HG03558 (cell line): ENCODE data around the gene PSAPL1.

ENCODE experiments used
- ATAC-seq: cut with Tn5 transposase; IDR thresholded peaks from one replicate; pipeline ENCODE4 v1.9.1; 2021; ENCODE audit warnings: moderate number of reproducible peaks; ENCODE audit not compliant: unreplicated experiment; ENCODE audit errors: extremely low read depth

PSAPL1 gene, protein sequence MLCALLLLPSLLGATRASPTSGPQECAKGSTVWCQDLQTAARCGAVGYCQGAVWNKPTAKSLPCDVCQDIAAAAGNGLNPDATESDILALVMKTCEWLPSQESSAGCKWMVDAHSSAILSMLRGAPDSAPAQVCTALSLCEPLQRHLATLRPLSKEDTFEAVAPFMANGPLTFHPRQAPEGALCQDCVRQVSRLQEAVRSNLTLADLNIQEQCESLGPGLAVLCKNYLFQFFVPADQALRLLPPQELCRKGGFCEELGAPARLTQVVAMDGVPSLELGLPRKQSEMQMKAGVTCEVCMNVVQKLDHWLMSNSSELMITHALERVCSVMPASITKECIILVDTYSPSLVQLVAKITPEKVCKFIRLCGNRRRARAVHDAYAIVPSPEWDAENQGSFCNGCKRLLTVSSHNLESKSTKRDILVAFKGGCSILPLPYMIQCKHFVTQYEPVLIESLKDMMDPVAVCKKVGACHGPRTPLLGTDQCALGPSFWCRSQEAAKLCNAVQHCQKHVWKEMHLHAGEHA

DNA sequence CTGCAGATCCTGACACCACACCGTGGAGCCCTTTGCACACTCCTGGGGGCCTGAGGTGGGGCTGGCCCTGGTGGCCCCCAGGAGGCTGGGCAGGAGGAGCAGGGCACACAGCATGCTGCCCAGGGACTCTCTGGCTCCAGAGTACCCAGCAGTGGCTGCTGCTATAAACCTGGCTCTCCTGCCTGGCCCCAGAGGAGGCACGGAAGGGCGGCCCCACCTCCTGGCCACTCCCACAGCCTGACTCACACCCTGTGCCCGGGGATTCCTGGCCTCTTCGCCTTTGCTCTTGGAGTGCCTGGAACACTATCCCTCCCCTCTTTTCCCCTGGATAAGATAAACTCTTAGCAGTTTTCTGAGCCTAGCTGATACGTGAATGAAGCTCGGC, at the start of gene PSAPL1:
Gene PSAPL1, minus strand, starts transcription at position 165 of the 385 bp plus-strand sequence. Its CDS starts 51 bp downstream, at position 114.
- no peak for ATAC-seq

DNA sequence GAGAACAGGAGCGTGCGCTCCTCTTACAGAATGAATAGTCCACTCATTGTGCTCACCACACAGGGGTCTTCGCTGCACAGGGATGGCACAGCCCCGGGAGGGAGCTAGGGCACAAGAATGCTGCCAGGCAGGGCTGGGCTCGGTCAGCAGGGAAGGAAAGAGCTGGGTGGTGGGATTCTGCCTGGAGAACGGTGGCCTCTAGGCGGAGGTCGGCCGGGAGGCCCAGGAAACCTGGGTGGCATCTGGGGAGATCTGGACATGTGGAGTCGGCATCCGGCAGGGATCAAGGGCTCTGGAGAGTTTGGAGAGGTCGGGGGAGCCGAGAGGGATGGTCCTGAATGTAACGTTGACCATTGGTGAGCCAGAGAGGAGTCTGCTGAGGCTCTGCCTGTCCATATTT, 46.5 kb upstream of the PSAPL1 start:
- no peak for ATAC-seq

DNA sequence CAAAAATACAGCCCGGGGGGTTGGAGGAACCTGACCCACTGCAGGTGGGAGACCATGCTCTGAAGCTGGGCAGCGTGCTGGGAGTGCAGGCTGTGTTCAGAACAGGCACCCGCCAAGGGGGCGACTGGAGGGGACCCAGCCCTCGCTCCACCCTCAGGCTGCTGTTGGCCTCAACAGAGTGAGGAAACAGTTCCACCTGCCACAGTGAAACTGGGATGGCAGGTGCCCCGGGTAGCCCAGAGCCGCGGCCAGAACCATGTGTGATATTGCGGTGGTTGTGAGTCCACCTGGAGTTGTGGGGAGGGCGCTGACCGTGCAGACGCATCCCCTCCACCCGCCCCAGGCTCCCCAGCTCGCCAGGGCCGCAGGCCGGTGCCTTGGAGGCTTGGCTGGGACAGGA, 45.7 kb upstream of the PSAPL1 start:
- no peak for ATAC-seq

DNA sequence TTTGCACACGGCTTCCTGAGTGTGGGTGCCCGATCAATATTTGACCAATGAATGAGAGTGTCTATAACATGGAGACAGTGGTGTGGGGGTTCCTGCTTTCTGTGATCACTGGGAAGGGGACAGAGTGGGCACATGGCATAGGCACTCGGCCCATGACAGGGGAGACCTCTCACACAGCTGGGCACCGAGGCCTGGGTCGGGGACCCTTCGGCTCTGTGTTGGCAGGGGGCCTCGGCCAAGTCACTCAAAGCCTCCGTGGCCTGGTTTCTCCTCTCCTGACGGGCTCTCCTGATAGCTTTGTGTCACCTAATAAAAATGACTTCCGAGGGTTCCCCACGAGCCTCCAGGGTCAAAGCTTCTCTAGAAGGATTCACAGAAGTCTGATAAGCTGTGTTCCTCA, 43.9 kb upstream of the PSAPL1 start:
- ATAC-seq: no peak

DNA sequence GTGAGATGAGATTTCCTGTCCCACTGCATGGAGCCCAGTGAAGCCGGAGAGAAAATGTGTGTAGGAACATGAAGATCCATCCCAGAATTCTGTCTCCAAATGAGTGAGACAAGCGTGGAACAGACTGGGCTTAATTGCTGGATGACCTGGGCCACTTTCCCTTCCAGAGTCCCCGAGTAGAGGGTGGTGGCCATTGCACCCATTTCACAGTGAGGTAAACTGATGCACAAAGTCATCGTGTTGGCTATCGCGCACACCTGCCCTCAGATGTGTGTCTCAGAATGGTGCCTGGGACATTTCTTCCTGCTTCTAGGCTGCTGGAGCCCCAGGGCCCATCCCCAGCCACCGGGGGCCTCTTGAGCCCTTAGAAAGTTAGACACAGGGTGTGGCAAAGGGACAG, 43.0 kb upstream of the PSAPL1 start:
- no peak for ATAC-seq

DNA sequence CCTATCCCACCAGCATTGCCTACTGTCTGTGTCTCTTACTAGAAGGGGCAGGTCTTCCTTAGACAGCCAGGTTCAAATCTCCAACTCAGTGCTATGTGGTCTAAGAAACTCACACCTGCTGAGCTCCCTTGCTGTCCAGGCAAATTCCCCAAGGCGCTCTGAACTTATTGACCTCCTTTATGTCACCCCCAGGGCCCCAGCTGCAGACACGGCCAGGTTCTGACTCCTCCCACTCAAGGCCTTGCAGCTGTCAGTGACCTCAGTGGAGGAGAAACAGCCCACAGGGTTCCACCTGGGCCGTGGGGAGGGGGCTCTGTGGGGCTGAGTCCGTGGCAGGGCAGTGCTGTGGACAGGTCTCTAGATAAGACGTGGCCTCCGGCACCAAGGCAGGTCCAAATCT, 42.1 kb upstream of the PSAPL1 start:
- no peak for ATAC-seq

DNA sequence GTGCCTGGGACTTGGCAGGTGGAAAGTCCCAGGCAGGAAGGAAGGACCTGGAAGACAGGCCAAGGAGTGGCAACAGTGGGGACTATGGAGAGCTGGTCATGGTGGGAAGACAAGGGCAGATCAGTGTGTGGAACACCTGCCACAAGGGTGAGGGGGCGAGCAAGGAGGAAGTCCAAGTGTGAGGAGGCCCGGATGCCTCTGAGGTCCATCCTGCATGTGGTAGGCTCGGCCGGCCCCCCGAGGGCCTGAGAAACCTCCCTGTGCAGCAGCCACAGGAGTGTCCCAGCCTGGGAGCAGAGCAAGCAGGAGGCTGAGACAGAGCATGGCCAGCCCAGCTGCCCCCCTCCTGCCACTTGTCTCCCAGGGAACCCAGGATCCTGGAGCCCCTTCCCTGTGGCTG, 40.5 kb upstream of the PSAPL1 start:
- ATAC-seq: no peak

DNA sequence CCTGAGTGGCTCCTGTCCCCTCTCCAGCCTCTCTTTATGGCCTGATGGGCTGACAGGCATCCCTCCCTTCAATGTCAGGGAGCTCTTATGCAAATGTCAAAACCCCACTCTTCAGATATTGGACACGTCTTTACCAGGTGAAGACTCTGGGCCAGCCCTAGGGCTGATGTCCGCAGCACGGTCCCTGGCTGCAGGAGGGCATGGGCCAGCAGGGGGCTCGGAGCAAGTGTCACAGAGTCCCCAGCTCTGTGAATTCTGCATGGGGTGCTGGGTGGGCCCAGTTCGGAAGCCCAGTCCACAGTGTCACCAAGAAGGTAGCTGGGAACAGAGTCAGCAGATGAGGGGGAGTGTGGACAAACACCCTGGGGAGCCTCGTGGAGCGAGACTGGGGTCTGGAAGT, 39.6 kb upstream of the PSAPL1 start:
- ATAC-seq: no peak

DNA sequence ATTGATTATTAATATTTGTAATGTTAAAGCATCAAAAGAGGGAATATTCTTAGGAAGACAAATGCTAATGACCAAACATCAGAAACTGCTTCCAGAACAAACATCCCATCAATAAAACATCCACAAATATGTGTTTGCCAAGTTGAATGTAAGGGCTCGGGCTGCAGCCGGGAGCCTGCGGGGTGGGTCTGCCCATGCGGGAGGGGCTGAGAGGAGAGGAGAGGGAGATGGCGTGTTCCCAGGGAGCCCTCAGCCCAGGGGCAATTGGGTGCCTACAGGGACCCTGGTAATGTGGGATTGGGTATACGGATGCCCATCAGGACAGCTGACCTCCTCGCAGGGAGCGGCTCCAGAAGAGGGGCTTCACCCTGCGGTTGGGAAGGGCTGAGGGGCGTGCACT, 38.4 kb upstream of the PSAPL1 start:
- ATAC-seq: no peak

DNA sequence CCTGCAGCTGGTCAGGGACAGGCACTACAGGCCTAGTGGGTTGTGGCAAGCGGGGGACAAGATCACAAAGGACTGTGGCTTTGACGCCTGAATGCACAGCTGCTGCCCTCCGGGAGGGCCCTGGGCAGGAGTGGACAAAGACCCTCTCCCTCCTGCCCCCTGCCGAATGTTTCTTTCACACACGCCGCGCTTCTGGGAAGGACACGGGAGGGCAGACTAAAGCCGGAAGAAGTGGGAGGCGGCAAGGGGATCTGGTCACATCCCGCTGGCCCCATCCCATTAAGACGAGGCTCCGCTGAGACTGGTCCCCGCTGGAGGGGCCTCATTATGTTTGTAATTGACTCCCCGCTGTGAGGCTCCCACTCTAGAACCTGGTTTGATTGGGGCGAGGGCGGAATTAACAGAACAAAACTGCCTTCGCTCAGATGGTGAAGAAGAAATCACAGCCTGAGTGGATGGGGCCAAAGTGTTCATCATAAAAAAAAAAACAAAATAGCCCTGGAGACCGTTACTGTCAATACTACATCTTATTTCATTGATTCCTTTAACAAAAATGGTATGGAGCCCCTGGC, 37.8 kb upstream of the PSAPL1 start:
- no peak for ATAC-seq

DNA sequence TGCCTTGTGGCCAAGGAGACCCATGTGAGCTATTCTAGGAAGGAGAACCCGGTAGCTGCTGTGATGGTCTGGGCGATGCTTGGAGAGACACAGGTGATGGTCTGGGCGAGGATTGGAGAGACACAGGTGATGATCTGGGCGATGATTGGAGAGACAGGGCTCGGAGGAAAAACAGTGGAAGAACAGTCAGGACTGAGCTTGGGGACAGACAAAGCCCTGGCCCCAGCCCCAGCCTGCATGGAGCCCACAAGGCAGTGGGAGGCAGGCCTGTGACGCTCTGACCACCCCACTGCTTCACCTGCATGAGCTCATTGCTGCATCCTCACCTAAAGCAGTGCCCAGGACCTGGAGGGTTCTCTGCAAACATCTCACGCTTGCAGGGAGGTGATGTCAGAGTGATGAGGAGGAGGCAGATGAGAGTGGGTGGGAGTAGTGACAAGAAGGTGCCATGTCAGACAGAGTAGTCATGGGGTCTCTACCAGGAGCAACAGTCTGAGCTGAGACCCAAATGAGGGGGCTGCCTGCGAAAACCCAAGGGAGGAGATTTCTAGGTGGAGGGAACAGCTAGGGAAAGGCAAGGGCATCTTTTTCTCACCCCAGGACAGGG, 35.9 kb upstream of the PSAPL1 start:
- no peak for ATAC-seq

DNA sequence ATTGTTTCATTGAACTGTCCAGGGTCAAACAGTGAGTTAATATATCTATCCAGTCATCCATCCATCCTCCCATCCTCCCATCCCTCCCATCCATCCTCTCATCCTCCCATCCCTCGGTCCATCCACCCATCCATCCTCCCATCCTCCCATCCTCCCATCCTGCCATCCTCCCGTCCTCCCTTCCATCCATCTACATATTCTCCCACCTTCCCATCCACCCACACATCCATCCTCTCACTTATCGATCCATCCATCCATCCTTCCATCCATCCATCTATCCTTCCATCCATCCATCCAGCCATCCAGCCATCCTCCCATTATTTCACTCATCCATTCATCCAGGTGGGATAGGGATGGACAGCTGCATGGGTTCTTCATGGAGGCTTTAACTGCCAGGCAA, 35.4 kb upstream of the PSAPL1 start:
- ATAC-seq: no peak

DNA sequence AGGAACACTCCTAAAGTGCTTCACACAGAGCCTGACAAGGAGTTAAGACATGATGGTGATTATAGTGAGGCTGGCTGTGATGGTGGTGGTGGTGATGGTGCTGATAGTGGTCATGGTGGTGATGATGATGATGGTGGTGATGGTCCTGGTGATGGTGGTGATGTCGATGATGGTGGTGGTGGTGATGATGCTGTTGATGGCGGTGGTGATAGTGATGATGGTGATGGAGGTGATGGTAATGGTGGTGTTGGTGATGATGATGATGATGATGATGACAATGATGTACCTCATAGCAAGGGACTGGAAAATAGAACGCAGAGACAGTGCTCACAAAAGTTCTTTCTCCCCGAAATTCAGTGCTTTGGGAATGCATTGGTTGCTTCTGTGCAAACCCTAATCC, 34.3 kb upstream of the PSAPL1 start:
- ATAC-seq: no peak

DNA sequence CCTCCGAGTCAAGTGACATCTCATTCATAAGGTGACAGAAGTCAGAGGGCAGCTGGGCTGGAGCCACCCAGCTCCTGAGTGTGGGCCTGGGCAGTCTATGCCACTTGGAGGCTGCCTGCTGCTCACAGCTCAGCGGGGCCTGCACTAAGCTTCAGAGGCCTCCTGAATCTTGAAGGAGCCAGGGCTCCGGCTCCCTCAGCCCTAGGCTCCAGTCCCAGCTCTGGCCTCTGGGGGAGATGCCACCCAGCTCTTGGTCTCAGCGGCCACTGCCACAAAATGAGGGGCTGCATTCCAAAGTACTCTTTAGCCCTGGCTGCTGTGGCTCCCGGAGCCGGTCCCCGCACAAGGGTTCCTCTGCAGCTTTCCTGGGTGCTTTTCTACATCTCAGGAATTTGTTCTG, 32.7 kb upstream of the PSAPL1 start:
- ATAC-seq: no peak

DNA sequence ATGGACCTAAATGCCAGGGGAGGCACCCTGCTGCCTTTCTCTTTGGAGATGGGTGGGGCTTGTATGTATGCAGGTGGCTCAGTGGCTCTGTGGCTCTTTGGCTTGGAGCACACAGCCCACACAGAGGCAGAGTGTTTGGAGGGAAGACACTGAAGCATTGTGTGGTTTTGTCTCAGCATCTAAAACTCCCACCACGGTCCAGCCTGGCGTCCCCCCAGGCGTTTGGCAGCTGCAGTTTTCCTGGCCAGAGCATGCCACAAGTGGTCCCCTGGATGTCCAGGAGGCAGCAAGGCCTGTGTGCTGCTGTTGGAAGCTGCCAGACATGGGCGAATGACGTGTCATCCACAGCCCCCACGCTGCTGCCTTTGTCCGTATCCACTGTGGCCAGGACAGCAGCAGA, 32.2 kb upstream of the PSAPL1 start:
- no peak for ATAC-seq

DNA sequence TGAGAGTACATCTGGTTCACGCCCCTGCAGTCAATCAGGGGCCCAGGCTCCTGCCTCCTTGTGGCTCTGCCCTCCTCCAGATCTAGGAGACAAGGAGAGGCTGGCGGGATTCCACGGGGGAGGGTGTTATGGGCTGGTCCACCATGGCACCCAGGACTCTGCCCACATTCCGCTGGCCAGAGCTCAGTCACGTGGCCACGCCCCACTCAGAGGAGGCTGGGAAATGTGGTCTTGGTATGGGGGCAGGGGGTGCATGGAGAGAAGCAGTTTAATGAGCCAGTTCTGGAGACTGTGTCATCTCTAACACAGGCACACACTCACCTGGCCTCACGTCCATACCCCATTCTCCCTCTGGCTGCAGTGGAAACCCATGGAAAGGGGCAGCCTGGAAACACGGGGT, 31.5 kb upstream of the PSAPL1 start:
- ATAC-seq: no peak

DNA sequence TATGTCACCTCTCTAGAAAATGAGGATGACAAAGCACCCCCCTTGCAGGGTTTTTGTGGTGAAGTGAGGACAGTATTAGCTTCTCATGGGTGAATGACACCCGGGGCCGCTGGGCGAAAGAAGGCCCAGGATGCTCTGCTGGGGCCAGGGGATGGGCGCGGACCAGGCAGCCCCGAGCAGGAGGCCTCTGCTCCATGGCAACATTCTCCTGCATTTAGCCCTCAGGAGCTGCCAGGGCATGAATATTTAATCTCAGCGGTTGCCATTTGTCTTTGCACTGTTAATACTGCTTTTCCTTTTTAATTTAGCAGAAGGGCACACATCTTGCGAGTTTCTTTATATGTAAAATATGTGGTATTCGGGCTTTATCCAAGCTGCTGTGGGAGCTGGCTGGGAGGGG, 30.3 kb upstream of the PSAPL1 start:
- no peak for ATAC-seq

DNA sequence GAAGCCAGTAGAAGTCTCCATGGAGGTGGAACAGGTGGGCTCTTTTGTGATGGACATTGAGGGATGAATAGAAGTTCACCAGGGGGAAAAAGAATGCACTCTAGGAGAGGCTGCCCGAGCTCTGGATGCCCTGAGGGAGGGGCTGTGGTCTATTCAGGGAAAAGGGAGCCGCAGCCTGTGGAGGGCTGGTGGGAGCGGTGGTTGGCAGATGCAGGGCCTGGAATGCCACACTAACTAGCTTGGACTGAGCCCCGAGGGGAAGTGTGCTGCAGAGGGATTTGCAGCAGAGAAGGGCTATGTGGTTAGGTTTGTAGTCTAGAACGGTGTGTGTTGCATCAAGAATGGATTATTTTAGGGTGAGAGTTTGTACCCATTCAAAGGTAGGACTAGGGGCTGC, 29.5 kb upstream of the PSAPL1 start:
- no peak for ATAC-seq

DNA sequence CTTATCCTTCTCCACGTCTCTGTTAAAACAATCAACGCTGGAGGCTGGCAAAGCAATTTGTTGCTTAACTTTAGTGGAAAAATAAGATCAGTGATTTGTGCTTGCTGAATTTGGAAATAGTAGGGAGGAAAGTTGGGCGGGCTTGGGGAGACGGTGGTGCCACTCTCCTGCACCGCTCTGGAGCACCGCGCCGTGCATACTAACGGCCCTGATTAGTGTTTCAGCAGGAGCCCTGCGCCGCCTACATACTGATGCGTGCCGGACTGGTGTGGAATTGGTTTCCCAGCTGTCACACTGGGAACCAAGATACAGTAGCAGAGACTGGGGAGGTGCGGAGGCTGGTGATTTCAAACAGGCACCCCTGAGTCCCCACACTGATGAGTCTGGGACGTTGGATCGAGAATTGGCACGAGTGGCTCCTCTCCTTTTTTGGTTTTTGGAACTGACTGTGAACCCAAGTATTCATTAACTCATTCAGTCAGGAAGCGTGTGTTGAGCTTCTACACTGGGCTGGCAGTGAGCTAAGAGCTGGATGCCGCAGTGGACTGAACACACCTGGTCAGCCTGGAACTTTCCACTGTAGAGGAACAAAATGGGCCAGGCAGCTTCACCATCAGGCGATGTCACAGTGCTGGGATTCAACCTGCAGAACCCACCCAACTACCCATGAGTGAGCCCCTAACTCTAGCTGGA, 29.0 kb upstream of the PSAPL1 start:
- no peak for ATAC-seq

DNA sequence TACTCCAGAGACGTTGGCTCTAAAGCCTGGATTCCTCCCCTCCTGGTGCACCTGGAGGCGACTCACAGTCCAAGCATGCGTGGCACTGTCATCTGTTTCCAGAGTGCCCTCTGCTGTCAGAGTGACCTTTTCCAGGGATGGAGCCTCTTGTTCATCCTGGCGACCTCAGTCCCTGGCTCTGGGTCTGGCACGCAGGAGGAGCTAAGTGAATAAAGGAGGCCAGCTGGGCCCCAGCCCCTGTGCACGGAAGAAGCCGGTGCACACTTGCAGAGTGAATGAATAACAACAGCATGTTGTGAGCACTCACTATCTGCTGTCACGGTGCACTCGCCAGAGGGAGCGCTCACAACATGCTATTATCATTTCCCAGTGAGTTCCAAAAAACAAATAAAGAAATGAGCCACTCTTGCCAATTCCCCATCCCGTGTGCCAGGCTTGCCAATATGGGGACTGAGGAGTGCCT, 27.8 kb upstream of the PSAPL1 start:
- ATAC-seq: no peak

DNA sequence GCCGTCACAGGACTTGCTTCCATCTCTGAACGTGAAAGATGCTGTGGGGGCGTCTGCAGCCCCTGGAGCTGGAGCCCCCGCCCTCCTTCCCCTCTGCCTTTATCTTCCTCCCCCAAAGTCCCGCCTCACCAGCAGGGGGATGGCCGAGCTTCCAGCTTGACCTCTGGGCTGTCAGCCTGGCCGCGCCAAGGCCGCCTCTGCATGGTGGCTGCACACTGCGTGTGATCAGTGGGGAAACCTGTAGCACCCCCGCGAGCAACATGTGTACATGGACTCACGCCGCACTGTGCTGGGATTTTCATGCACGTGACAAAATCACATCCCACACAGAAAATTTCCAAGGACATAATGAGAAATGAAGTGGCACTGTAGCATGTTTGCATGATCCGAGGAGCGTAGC, 26.5 kb upstream of the PSAPL1 start:
- ATAC-seq: no peak
